ENCODE data around the gene COL4A4. TPM values are rescaled to one million over a fixed set of nuclear protein-coding genes. Genes with fewer than 3 reads are reported as not detected.

Gene COL4A4
- total and polyA plus RNA-seq, 2 of the 13 experiments (the other 11 are each of a cell fraction or from before 2014, with no cell fraction given), result not detected

DNA sequence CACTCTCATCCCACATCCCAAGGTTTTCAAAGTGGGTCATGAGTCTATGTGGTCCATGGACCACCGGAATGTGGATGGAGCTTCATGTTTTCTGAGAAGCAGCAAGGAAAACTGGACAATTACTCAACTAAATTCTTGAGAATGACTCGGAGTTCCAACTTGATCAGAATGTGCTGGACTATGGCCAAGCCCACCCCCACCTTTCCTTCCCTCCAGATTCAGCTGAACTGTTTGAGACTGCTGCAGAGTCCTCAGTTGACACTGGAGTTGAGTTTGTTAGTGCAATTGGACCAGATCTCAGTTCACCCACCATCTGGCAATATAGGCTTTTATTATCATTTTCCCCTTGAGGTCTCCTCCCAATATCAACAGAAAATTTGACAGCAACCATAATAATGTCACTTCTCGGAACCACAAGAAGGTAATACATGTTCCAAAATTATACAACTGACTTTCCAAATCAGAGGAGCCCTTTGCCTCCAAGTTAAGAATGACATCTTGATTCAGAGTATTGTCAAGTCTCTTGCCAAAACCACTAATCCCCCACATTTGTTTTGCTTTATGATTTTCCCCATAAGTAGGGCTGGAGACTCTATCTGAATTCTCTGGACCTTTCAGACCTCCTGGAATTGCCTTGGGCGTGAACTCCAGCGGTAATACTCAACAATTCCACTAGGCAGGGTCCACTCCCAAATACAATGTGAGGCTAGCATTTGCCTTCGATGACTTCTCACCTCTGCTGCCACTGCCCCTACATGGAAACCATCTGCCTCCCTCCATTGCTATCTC lies 8.8 kb downstream of the COL4A4 start:
- Histone ChIP-seq H3K9me3 (ENCODE audit: low read length) (no peaks in the 10 kb centered on the region), H3K36me3 (replicated peaks in 1 of 2; ENCODE audit: control insufficient read depth in 1 of 2, insufficient read depth in 2 of 2, low read length in 2 of 2) (no peaks in the 10 kb centered on the region), H3K4me3 (replicated peaks in 1 of 3; ENCODE audit: insufficient read depth in 1 of 3, low read depth in 2 of 3, low read length in 3 of 3) (no peak overlapping the region), H3K27me3 (ENCODE audit: control insufficient read depth in 1 of 2, insufficient read depth in 2 of 2, low read length in 2 of 2) (no peaks in the 10 kb centered on the region), H3K9ac (ENCODE audit: insufficient read depth, low read depth, low read length) (no peak overlapping the region), H3K4me2 (ENCODE audit: low read depth, low read length) (no peak overlapping the region), H3K79me2 (ENCODE audit: insufficient read depth, low read length) (no peaks in the 10 kb centered on the region), H2AFZ (ENCODE audit: low read length) (no peak overlapping the region), H3K27ac (ENCODE audit: extremely low read length, insufficient read depth, low read length) (no peak overlapping the region), H3K4me1 (ENCODE audit: insufficient read depth, low read length) (no peaks in the 10 kb centered on the region), H4K20me1 (ENCODE audit: insufficient read depth, low read length) (no peaks in the 10 kb centered on the region)
- CTCF ChIA-PET (ENCODE audit: low intra/inter-chr PET ratio, low total read pairs), result no interaction called here
- FAIRE-seq (no peak), DNase-seq (ENCODE audit: low spot score) (no peak), ATAC-seq (peak; percentile 43; the same call in 2 of the 3 replicates)
- POLR2A ChIA-PET, result no interaction called here
- 16% methylated on average over 6 of the region's 6 CpGs for WGBS (ENCODE audit: low lambda C conversion rate)
- in situ Hi-C loops (cut with HindIII; ENCODE audit: extremely low pct_ligation_motif_present, low pct_unique_long_range_greater_than_20kb), result no loop called here
- intact Hi-C loops (cut with micrococcal nuclease; ENCODE audit: unreplicated experiment), result no loop called here
- BruUV-seq (replicated peaks), result no TSS peak
- TF ChIP-seq, protein P1, sequence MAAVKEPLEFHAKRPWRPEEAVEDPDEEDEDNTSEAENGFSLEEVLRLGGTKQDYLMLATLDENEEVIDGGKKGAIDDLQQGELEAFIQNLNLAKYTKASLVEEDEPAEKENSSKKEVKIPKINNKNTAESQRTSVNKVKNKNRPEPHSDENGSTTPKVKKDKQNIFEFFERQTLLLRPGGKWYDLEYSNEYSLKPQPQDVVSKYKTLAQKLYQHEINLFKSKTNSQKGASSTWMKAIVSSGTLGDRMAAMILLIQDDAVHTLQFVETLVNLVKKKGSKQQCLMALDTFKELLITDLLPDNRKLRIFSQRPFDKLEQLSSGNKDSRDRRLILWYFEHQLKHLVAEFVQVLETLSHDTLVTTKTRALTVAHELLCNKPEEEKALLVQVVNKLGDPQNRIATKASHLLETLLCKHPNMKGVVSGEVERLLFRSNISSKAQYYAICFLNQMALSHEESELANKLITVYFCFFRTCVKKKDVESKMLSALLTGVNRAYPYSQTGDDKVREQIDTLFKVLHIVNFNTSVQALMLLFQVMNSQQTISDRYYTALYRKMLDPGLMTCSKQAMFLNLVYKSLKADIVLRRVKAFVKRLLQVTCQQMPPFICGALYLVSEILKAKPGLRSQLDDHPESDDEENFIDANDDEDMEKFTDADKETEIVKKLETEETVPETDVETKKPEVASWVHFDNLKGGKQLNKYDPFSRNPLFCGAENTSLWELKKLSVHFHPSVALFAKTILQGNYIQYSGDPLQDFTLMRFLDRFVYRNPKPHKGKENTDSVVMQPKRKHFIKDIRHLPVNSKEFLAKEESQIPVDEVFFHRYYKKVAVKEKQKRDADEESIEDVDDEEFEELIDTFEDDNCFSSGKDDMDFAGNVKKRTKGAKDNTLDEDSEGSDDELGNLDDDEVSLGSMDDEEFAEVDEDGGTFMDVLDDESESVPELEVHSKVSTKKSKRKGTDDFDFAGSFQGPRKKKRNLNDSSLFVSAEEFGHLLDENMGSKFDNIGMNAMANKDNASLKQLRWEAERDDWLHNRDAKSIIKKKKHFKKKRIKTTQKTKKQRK (IDR thresholded peaks at IDR 0.05; ENCODE audit: low read length), result no peak
- no peak for TF ChIP-seq ZNF160 (CRISPR knock-in tag; IDR thresholded peaks at IDR 0.05)
- TF ChIP-seq, protein P2, sequence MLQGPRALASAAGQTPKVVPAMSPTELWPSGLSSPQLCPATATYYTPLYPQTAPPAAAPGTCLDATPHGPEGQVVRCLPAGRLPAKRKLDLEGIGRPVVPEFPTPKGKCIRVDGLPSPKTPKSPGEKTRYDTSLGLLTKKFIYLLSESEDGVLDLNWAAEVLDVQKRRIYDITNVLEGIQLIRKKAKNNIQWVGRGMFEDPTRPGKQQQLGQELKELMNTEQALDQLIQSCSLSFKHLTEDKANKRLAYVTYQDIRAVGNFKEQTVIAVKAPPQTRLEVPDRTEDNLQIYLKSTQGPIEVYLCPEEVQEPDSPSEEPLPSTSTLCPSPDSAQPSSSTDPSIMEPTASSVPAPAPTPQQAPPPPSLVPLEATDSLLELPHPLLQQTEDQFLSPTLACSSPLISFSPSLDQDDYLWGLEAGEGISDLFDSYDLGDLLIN (CRISPR knock-in tag; IDR thresholded peaks at IDR 0.05; ENCODE audit: borderline replicate concordance), result no peak
- no peak for TF ChIP-seq RFX3 (CRISPR knock-in tag; IDR thresholded peaks at IDR 0.05)
- TF ChIP-seq, protein P3, sequence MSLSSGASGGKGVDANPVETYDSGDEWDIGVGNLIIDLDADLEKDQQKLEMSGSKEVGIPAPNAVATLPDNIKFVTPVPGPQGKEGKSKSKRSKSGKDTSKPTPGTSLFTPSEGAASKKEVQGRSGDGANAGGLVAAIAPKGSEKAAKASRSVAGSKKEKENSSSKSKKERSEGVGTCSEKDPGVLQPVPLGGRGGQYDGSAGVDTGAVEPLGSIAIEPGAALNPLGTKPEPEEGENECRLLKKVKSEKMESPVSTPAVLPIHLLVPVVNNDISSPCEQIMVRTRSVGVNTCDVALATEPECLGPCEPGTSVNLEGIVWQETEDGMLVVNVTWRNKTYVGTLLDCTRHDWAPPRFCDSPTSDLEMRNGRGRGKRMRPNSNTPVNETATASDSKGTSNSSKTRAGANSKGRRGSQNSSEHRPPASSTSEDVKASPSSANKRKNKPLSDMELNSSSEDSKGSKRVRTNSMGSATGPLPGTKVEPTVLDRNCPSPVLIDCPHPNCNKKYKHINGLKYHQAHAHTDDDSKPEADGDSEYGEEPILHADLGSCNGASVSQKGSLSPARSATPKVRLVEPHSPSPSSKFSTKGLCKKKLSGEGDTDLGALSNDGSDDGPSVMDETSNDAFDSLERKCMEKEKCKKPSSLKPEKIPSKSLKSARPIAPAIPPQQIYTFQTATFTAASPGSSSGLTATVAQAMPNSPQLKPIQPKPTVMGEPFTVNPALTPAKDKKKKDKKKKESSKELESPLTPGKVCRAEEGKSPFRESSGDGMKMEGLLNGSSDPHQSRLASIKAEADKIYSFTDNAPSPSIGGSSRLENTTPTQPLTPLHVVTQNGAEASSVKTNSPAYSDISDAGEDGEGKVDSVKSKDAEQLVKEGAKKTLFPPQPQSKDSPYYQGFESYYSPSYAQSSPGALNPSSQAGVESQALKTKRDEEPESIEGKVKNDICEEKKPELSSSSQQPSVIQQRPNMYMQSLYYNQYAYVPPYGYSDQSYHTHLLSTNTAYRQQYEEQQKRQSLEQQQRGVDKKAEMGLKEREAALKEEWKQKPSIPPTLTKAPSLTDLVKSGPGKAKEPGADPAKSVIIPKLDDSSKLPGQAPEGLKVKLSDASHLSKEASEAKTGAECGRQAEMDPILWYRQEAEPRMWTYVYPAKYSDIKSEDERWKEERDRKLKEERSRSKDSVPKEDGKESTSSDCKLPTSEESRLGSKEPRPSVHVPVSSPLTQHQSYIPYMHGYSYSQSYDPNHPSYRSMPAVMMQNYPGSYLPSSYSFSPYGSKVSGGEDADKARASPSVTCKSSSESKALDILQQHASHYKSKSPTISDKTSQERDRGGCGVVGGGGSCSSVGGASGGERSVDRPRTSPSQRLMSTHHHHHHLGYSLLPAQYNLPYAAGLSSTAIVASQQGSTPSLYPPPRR (CRISPR knock-in tag; IDR thresholded peaks at IDR 0.05; ENCODE audit: borderline replicate concordance), result no peak
- no peak for TF ChIP-seq HES4 (CRISPR knock-in tag; IDR thresholded peaks at IDR 0.05; ENCODE audit: borderline replicate concordance)

All from HepG2 (cell line).